ENCODE measurements around the gene FGF12.

The FGF12 gene

GRCh38 chr3:192435241-192435640 is 292.1 kb downstream of the FGF12 start:
- no peaks in the 10 kb centered on the region for H3K4me1 ChIP-seq (ENCODE audit: control insufficient read depth in 1 of 2, insufficient read depth in 2 of 2, low read length in 2 of 2)
- WGBS (ENCODE audit: extremely low coverage, insufficient coverage, insufficient read length), result no CpG with 5 or more reads among the region's 3 CpGs
- H2BK120ac ChIP-seq (ENCODE audit: insufficient read depth, low read length, poor library complexity), result no peak overlapping the region

GRCh38 chr3:192434186-192434585 is 293.2 kb downstream of the FGF12 start:
- no peak overlapping the region for H2AFZ ChIP-seq (ENCODE audit: insufficient read depth, low read length, poor library complexity)
- no peak overlapping the region for H4K12ac ChIP-seq (ENCODE audit: low read depth, low read length)
- H2AK5ac ChIP-seq (ENCODE audit: low read length), result no peak overlapping the region
- H3K36me3 ChIP-seq (ENCODE audit: control insufficient read depth in 1 of 2, insufficient read depth in 2 of 2, low read length in 2 of 2), result no peaks in the 10 kb centered on the region
- no peaks in the 10 kb centered on the region for H3K9me3 ChIP-seq (ENCODE audit: insufficient read depth, low read depth, low read length)
- WGBS (ENCODE audit: extremely low coverage, insufficient coverage, insufficient read length), result no CpG with 5 or more reads among the region's 2 CpGs
- H3K4me3 ChIP-seq (ENCODE audit: low read depth, low read length), result no peak overlapping the region
- no peak overlapping the region for H3K4ac ChIP-seq (ENCODE audit: low read depth, low read length)
- H2BK5ac ChIP-seq (ENCODE audit: low read depth, low read length, poor library complexity), result no peak overlapping the region
- no peak overlapping the region for H3K9ac ChIP-seq (ENCODE audit: low read length)
- H2BK120ac ChIP-seq (ENCODE audit: insufficient read depth, low read length, poor library complexity), result no peak overlapping the region
- no peak overlapping the region for H3K4me2 ChIP-seq (ENCODE audit: low read length)
- no peaks in the 10 kb centered on the region for H3K4me1 ChIP-seq (ENCODE audit: control insufficient read depth in 1 of 2, insufficient read depth in 2 of 2, low read length in 2 of 2)
- H3K23ac ChIP-seq (ENCODE audit: low read length), result no peak overlapping the region
- DNase-seq, result no peak
- H2BK12ac ChIP-seq (ENCODE audit: low read length), result no peak overlapping the region
- H3K79me2 ChIP-seq (ENCODE audit: control insufficient read depth, insufficient read depth, low read length, poor library complexity), result no peaks in the 10 kb centered on the region
- no peak overlapping the region for H4K91ac ChIP-seq (ENCODE audit: low read depth, low read length)
- no peak overlapping the region for H3K18ac ChIP-seq (ENCODE audit: low read length)
- no peak overlapping the region for H3K27ac ChIP-seq (ENCODE audit: low read depth, low read length)
- no peak overlapping the region for H3K14ac ChIP-seq (ENCODE audit: low read length)
- H4K8ac ChIP-seq (ENCODE audit: low read depth, low read length), result no peak overlapping the region
- H3K27me3 ChIP-seq (ENCODE audit: insufficient read depth, low read length), result no peaks in the 10 kb centered on the region
- H3K79me1 ChIP-seq (ENCODE audit: low read length), result no peaks in the 10 kb centered on the region

More at GRCh38 chr3:192435241-192435640, 292.1 kb downstream of the FGF12 start:
- H3K79me1 ChIP-seq (ENCODE audit: low read length), result no peaks in the 10 kb centered on the region
- no peak overlapping the region for H2AK5ac ChIP-seq (ENCODE audit: low read length)
- no peak overlapping the region for H4K8ac ChIP-seq (ENCODE audit: low read depth, low read length)
- no peak for DNase-seq
- no peaks in the 10 kb centered on the region for H3K36me3 ChIP-seq (ENCODE audit: control insufficient read depth in 1 of 2, insufficient read depth in 2 of 2, low read length in 2 of 2)
- H3K27me3 ChIP-seq (ENCODE audit: insufficient read depth, low read length), result no peaks in the 10 kb centered on the region
- H3K4me3 ChIP-seq (ENCODE audit: low read depth, low read length), result no peak overlapping the region
- H3K9ac ChIP-seq (ENCODE audit: low read length), result no peak overlapping the region
- no peak overlapping the region for H3K4me2 ChIP-seq (ENCODE audit: low read length)
- H4K91ac ChIP-seq (ENCODE audit: low read depth, low read length), result no peak overlapping the region
- H4K12ac ChIP-seq (ENCODE audit: low read depth, low read length), result no peak overlapping the region
- H2BK5ac ChIP-seq (ENCODE audit: low read depth, low read length, poor library complexity), result no peak overlapping the region
- no peak overlapping the region for H3K23ac ChIP-seq (ENCODE audit: low read length)
- H3K18ac ChIP-seq (ENCODE audit: low read length), result no peak overlapping the region
- H3K4ac ChIP-seq (ENCODE audit: low read depth, low read length), result no peak overlapping the region
- H2BK12ac ChIP-seq (ENCODE audit: low read length), result no peak overlapping the region
- H2AFZ ChIP-seq (ENCODE audit: insufficient read depth, low read length, poor library complexity), result no peak overlapping the region
- no peaks in the 10 kb centered on the region for H3K9me3 ChIP-seq (ENCODE audit: insufficient read depth, low read depth, low read length)
- H3K79me2 ChIP-seq (ENCODE audit: control insufficient read depth, insufficient read depth, low read length, poor library complexity), result no peaks in the 10 kb centered on the region
- no peak overlapping the region for H3K14ac ChIP-seq (ENCODE audit: low read length)
- H3K27ac ChIP-seq (ENCODE audit: low read depth, low read length), result no peak overlapping the region

- Histone ChIP-seq H3K18ac (ENCODE audit: low read length) (no peak overlapping the region), H2BK12ac (ENCODE audit: low read length) (no peak overlapping the region), H3K14ac (ENCODE audit: low read length) (no peak overlapping the region), H3K79me2 (ENCODE audit: control insufficient read depth, insufficient read depth, low read length, poor library complexity) (no peaks in the 10 kb centered on the region), H4K8ac (ENCODE audit: low read depth, low read length) (no peak overlapping the region), H4K91ac (ENCODE audit: low read depth, low read length) (no peak overlapping the region), H3K9me3 (ENCODE audit: insufficient read depth, low read depth, low read length) (no peaks in the 10 kb centered on the region), H3K9ac (ENCODE audit: low read length) (no peak overlapping the region), H3K4me3 (ENCODE audit: low read depth, low read length) (no peak overlapping the region), H2BK5ac (ENCODE audit: low read depth, low read length, poor library complexity) (no peak overlapping the region), H2BK120ac (ENCODE audit: insufficient read depth, low read length, poor library complexity) (no peak overlapping the region), H3K23ac (ENCODE audit: low read length) (no peak overlapping the region), H2AK5ac (ENCODE audit: low read length) (no peak overlapping the region), H3K27me3 (ENCODE audit: insufficient read depth, low read length) (no peaks in the 10 kb centered on the region), H2AFZ (ENCODE audit: insufficient read depth, low read length, poor library complexity) (no peak overlapping the region), H4K12ac (ENCODE audit: low read depth, low read length) (no peak overlapping the region), H3K4ac (ENCODE audit: low read depth, low read length) (no peak overlapping the region), H3K4me2 (ENCODE audit: low read length) (no peak overlapping the region), H3K36me3 (ENCODE audit: control insufficient read depth in 1 of 2, insufficient read depth in 2 of 2, low read length in 2 of 2) (no peaks in the 10 kb centered on the region), H3K79me1 (ENCODE audit: low read length) (no peaks in the 10 kb centered on the region), H3K27ac (ENCODE audit: low read depth, low read length) (no peak overlapping the region), H3K4me1 (ENCODE audit: control insufficient read depth in 1 of 2, insufficient read depth in 2 of 2, low read length in 2 of 2) (no peaks in the 10 kb centered on the region)
- WGBS (ENCODE audit: extremely low coverage, insufficient coverage, insufficient read length), result no CpG with 5 or more reads among the region's 5 CpGs
- no peak for DNase-seq
These were observed 293.6 kb downstream of the FGF12 start for GRCh38 chr3:192433704-192434103.

- H3K23ac ChIP-seq (ENCODE audit: low read length), result no peak overlapping the region
- no peak overlapping the region for H4K12ac ChIP-seq (ENCODE audit: low read depth, low read length)
- WGBS (ENCODE audit: extremely low coverage, insufficient coverage, insufficient read length), result no CpG with 5 or more reads among the region's 2 CpGs
- H2AK5ac ChIP-seq (ENCODE audit: low read length), result no peak overlapping the region
- H3K79me2 ChIP-seq (ENCODE audit: control insufficient read depth, insufficient read depth, low read length, poor library complexity), result no peaks in the 10 kb centered on the region
- H3K9ac ChIP-seq (ENCODE audit: low read length), result no peak overlapping the region
- no peak overlapping the region for H3K4me3 ChIP-seq (ENCODE audit: low read depth, low read length)
- no peak overlapping the region for H4K91ac ChIP-seq (ENCODE audit: low read depth, low read length)
- no peak overlapping the region for H3K4ac ChIP-seq (ENCODE audit: low read depth, low read length)
- H3K14ac ChIP-seq (ENCODE audit: low read length), result no peak overlapping the region
- no peak for DNase-seq
- no peak overlapping the region for H4K8ac ChIP-seq (ENCODE audit: low read depth, low read length)
- no peak overlapping the region for H3K4me2 ChIP-seq (ENCODE audit: low read length)
- H3K18ac ChIP-seq (ENCODE audit: low read length), result no peak overlapping the region
- no peak overlapping the region for H2AFZ ChIP-seq (ENCODE audit: insufficient read depth, low read length, poor library complexity)
- no peak overlapping the region for H2BK12ac ChIP-seq (ENCODE audit: low read length)
- no peak overlapping the region for H2BK5ac ChIP-seq (ENCODE audit: low read depth, low read length, poor library complexity)
- H2BK120ac ChIP-seq (ENCODE audit: insufficient read depth, low read length, poor library complexity), result no peak overlapping the region
- no peaks in the 10 kb centered on the region for H3K36me3 ChIP-seq (ENCODE audit: control insufficient read depth in 1 of 2, insufficient read depth in 2 of 2, low read length in 2 of 2)
- no peaks in the 10 kb centered on the region for H3K9me3 ChIP-seq (ENCODE audit: insufficient read depth, low read depth, low read length)
- H3K79me1 ChIP-seq (ENCODE audit: low read length), result no peaks in the 10 kb centered on the region
- H3K27me3 ChIP-seq (ENCODE audit: insufficient read depth, low read length), result no peaks in the 10 kb centered on the region
- H3K4me1 ChIP-seq (ENCODE audit: control insufficient read depth in 1 of 2, insufficient read depth in 2 of 2, low read length in 2 of 2), result no peaks in the 10 kb centered on the region
- no peak overlapping the region for H3K27ac ChIP-seq (ENCODE audit: low read depth, low read length)
These were observed 304.4 kb downstream of the FGF12 start for GRCh38 chr3:192422997-192423342.
